ENCODE data around the gene LYST.

The LYST gene

GRCh38 chr1:235878082-235878811 lies 11.5 kb upstream of the LYST start:
- no peak for TF ChIP-seq EZH2 (IDR thresholded peaks at IDR 0.05)
- no peak for TF ChIP-seq FOXP2 (optimal IDR thresholded peaks at IDR 0.05; ENCODE audit: control extremely low read depth, extremely low read length, insufficient read depth)
- TF ChIP-seq POLR2AphosphoS5 (IDR thresholded peaks at IDR 0.05; ENCODE audit: borderline replicate concordance, low read depth, low read length) = no peak
- Histone ChIP-seq H3K9ac (ENCODE audit: insufficient read length) (no peak overlapping the region), H3K27ac (no peak overlapping the region), H3K9me3 (ENCODE audit: low read depth, low read length) (no peaks in the 10 kb centered on the region), H3K36me3 (ENCODE audit: insufficient read depth, low read length) (no peaks in the 10 kb centered on the region), H3K4me3 (no peak overlapping the region)
- no peak for DNase-seq (ENCODE audit: low read depth, low spot score)

GRCh38 chr1:235876402-235876841 lies 9.7 kb upstream of the LYST start:
- Histone ChIP-seq H3K4me3 (no peak overlapping the region), H3K36me3 (ENCODE audit: insufficient read depth, low read length) (no peaks in the 10 kb centered on the region), H3K9ac (ENCODE audit: insufficient read length) (no peak overlapping the region), H3K27ac (no peak overlapping the region), H3K9me3 (ENCODE audit: low read depth, low read length) (no peaks in the 10 kb centered on the region)
- DNase-seq (ENCODE audit: low read depth, low spot score) = no peak
- TF ChIP-seq POLR2AphosphoS5 (IDR thresholded peaks at IDR 0.05; ENCODE audit: borderline replicate concordance, low read depth, low read length) = no peak
- TF ChIP-seq FOXP2 (optimal IDR thresholded peaks at IDR 0.05; ENCODE audit: control extremely low read depth, extremely low read length, insufficient read depth) = no peak
- no peak for TF ChIP-seq EZH2 (IDR thresholded peaks at IDR 0.05)

GRCh38 chr1:235875036-235875597 lies 8.4 kb upstream of the LYST start:
- no peaks in the 10 kb centered on the region for H3K9me3 ChIP-seq (ENCODE audit: low read depth, low read length)
- no peak overlapping the region for H3K27ac ChIP-seq
- no peak overlapping the region for H3K9ac ChIP-seq (ENCODE audit: insufficient read length)
- no peak for DNase-seq (ENCODE audit: low read depth, low spot score)
- TF ChIP-seq FOXP2 (optimal IDR thresholded peaks at IDR 0.05; ENCODE audit: control extremely low read depth, extremely low read length, insufficient read depth) = no peak
- no peak overlapping the region for H3K4me3 ChIP-seq
- no peaks in the 10 kb centered on the region for H3K36me3 ChIP-seq (ENCODE audit: insufficient read depth, low read length)

GRCh38 chr1:235874261-235874660 lies 7.6 kb upstream of the LYST start:
- Histone ChIP-seq H3K9me3 (ENCODE audit: low read depth, low read length) (no peaks in the 10 kb centered on the region), H3K4me3 (no peak overlapping the region), H3K27ac (no peak overlapping the region), H3K36me3 (ENCODE audit: insufficient read depth, low read length) (no peaks in the 10 kb centered on the region), H3K9ac (ENCODE audit: insufficient read length) (no peak overlapping the region)
- TF ChIP-seq FOXP2 (optimal IDR thresholded peaks at IDR 0.05; ENCODE audit: control extremely low read depth, extremely low read length, insufficient read depth) (no peak), POLR2AphosphoS5 (IDR thresholded peaks at IDR 0.05; ENCODE audit: borderline replicate concordance, low read depth, low read length) (no peak), EZH2 (IDR thresholded peaks at IDR 0.05) (no peak)
- DNase-seq (ENCODE audit: low read depth, low spot score) = no peak

GRCh38 chr1:235873571-235873970 lies 6.9 kb upstream of the LYST start:
- H3K9ac ChIP-seq (ENCODE audit: insufficient read length) = no peak overlapping the region
- H3K4me3 ChIP-seq = no peak overlapping the region
- no peak for DNase-seq (ENCODE audit: low read depth, low spot score)
- TF ChIP-seq EZH2 (IDR thresholded peaks at IDR 0.05) (no peak), FOXP2 (optimal IDR thresholded peaks at IDR 0.05; ENCODE audit: control extremely low read depth, extremely low read length, insufficient read depth) (no peak), POLR2AphosphoS5 (IDR thresholded peaks at IDR 0.05; ENCODE audit: borderline replicate concordance, low read depth, low read length) (no peak)
- no peaks in the 10 kb centered on the region for H3K9me3 ChIP-seq (ENCODE audit: low read depth, low read length)
- H3K36me3 ChIP-seq (ENCODE audit: insufficient read depth, low read length) = no peaks in the 10 kb centered on the region
- H3K27ac ChIP-seq = no peak overlapping the region

- no peak for DNase-seq (ENCODE audit: low read depth, low spot score)
- no peak for TF ChIP-seq EZH2 (IDR thresholded peaks at IDR 0.05)
- TF ChIP-seq POLR2AphosphoS5 (IDR thresholded peaks at IDR 0.05; ENCODE audit: borderline replicate concordance, low read depth, low read length) = no peak
- TF ChIP-seq FOXP2 (optimal IDR thresholded peaks at IDR 0.05; ENCODE audit: control extremely low read depth, extremely low read length, insufficient read depth) = no peak
- Histone ChIP-seq H3K36me3 (ENCODE audit: insufficient read depth, low read length) (no peaks in the 10 kb centered on the region), H3K4me3 (no peak overlapping the region), H3K9ac (ENCODE audit: insufficient read length) (no peak overlapping the region), H3K27ac (no peak overlapping the region), H3K9me3 (ENCODE audit: low read depth, low read length) (no peaks in the 10 kb centered on the region)
Observed at GRCh38 chr1:235873045-235873444, 6.3 kb upstream of the LYST start.

- no peak for TF ChIP-seq POLR2AphosphoS5 (IDR thresholded peaks at IDR 0.05; ENCODE audit: borderline replicate concordance, low read depth, low read length)
- TF ChIP-seq FOXP2 (optimal IDR thresholded peaks at IDR 0.05; ENCODE audit: control extremely low read depth, extremely low read length, insufficient read depth) = no peak
- no peak for TF ChIP-seq EZH2 (IDR thresholded peaks at IDR 0.05)
- Histone ChIP-seq H3K4me3 (no peak overlapping the region), H3K9me3 (ENCODE audit: low read depth, low read length) (no peaks in the 10 kb centered on the region), H3K9ac (ENCODE audit: insufficient read length) (no peak overlapping the region), H3K36me3 (ENCODE audit: insufficient read depth, low read length) (no peaks in the 10 kb centered on the region), H3K27ac (no peak overlapping the region)
- DNase-seq (ENCODE audit: low read depth, low spot score) = no peak
Observed at GRCh38 chr1:235872270-235872669, 5.6 kb upstream of the LYST start.

GRCh38 chr1:235867903-235868469 lies 1.3 kb upstream of the LYST start:
- TF ChIP-seq FOXP2 (optimal IDR thresholded peaks at IDR 0.05; ENCODE audit: control extremely low read depth, extremely low read length, insufficient read depth) = no peak
- H3K36me3 ChIP-seq (ENCODE audit: insufficient read depth, low read length) = no peaks in the 10 kb centered on the region
- peak overlapping the region; percentile 86 for H3K9ac ChIP-seq (ENCODE audit: insufficient read length)
- DNase-seq (ENCODE audit: low read depth, low spot score) = no peak
- H3K27ac ChIP-seq = no peak overlapping the region
- H3K9me3 ChIP-seq (ENCODE audit: low read depth, low read length) = no peaks in the 10 kb centered on the region
- peak overlapping the region; percentile 100 for H3K4me3 ChIP-seq

All from SK-N-MC (cell line).